ENCODE measurements around the gene CCDC50. TPM values are rescaled to one million over a fixed set of nuclear protein-coding genes. Genes with fewer than 3 reads are reported as not detected.

CCDC50 gene
- polyA plus RNA-seq (2013, experiment 1 of 2; ENCODE audit: insufficient read length): 52.5 TPM
- polyA plus RNA-seq (2013, experiment 2 of 2; ENCODE audit: insufficient read length): 49.2 TPM

- DNase-seq: peak; percentile 74
These were observed at the start of gene CCDC50 for GRCh38 chr3:191328962-191329653. CCDC50 (plus strand) TSS chr3:191329394; CDS start chr3:191329675, 281 bp downstream.

- no peak for DNase-seq
These were observed 49.1 kb upstream of the CCDC50 start for GRCh38 chr3:191280111-191280510.

GRCh38 chr3:191280882-191281281 lies 48.3 kb upstream of the CCDC50 start:
- DNase-seq: no peak

- no peak for DNase-seq
These were observed 46.7 kb upstream of the CCDC50 start for GRCh38 chr3:191282251-191283185.

- DNase-seq: no peak
These were observed 45.8 kb upstream of the CCDC50 start for GRCh38 chr3:191283400-191283799.

- DNase-seq: peak; percentile 14
These were observed 38.7 kb upstream of the CCDC50 start for GRCh38 chr3:191290311-191291025.

GRCh38 chr3:191292243-191293015 lies 36.8 kb upstream of the CCDC50 start:
- DNase-seq: no peak

GRCh38 chr3:191294291-191294690 lies 34.9 kb upstream of the CCDC50 start:
- no peak for DNase-seq

- no peak for DNase-seq
These were observed 33.1 kb upstream of the CCDC50 start for GRCh38 chr3:191296041-191296541.

- DNase-seq: no peak
These were observed 30.3 kb upstream of the CCDC50 start for GRCh38 chr3:191298846-191299245.

GRCh38 chr3:191300422-191300821 lies 28.8 kb upstream of the CCDC50 start:
- no peak for DNase-seq

- no peak for DNase-seq
These were observed 28.2 kb upstream of the CCDC50 start for GRCh38 chr3:191301017-191301416.

GRCh38 chr3:191301782-191302411 lies 27.3 kb upstream of the CCDC50 start:
- DNase-seq: no peak

GRCh38 chr3:191302451-191302850 lies 26.7 kb upstream of the CCDC50 start:
- no peak for DNase-seq

GRCh38 chr3:191303596-191303995 lies 25.6 kb upstream of the CCDC50 start:
- DNase-seq: no peak

GRCh38 chr3:191306428-191306827 lies 22.8 kb upstream of the CCDC50 start:
- no peak for DNase-seq

- DNase-seq: no peak
These were observed 21.9 kb upstream of the CCDC50 start for GRCh38 chr3:191307341-191307740.

GRCh38 chr3:191313296-191313695 lies 15.9 kb upstream of the CCDC50 start:
- no peak for DNase-seq

GRCh38 chr3:191314109-191314728 lies 15.0 kb upstream of the CCDC50 start:
- DNase-seq: no peak

- no peak for DNase-seq
These were observed 12.2 kb upstream of the CCDC50 start for GRCh38 chr3:191316876-191317603.
